ENCODE data around the gene GSTT2B. TPM values are rescaled to one million over a fixed set of nuclear protein-coding genes. Genes with fewer than 3 reads are reported as not detected.
"Not testable (repeated sequence)": the region's sequence is repeated elsewhere in the genome, so short reads cannot be mapped to it uniquely, and the experiment has no call there.

The GSTT2B gene
- polyA plus RNA-seq, 3 donors = 0.25 to 0.72 TPM; not detected in 1

GRCh38 chr22:23909296-23909898, 51.6 kb downstream of the GSTT2B start:
- H2AFZ ChIP-seq (ENCODE audit: insufficient read depth, low read depth, low read length, poor library complexity, severe bottlenecking) = no peak overlapping the region
- no peak overlapping the region for H3K9ac ChIP-seq (ENCODE audit: insufficient read depth, low read length, poor library complexity, severe bottlenecking)
- H3K27ac ChIP-seq (ENCODE audit: low read depth in 1 of 2, low read length in 2 of 2) = no peak overlapping the region
- no peak overlapping the region for H3K27ac Mint-ChIP-seq
- 43% methylated on average over 3 of the region's 6 CpGs for WGBS (ENCODE audit: insufficient coverage)
- no peak overlapping the region for H3K4me2 ChIP-seq (replicated peaks; ENCODE audit: extremely low read depth, low read length, poor library complexity, severe bottlenecking)
- H3K36me3 Mint-ChIP-seq = peaks cover 0 to 15% of the 10 kb centered on the region in 2 donors
- no peaks in the 10 kb centered on the region for H3K36me3 ChIP-seq (replicated peaks in 1 of 2; ENCODE audit: control insufficient read depth in 1 of 2, insufficient read depth in 2 of 2, low read length in 2 of 2)
- peaks cover 0 to 1% (median 0%) of the 10 kb centered on the region in 7 donors for H3K9me3 Mint-ChIP-seq
- H3K9me3 ChIP-seq (replicated peaks in 1 of 2; ENCODE audit: control insufficient read depth in 1 of 2, insufficient read depth in 1 of 2, low read length in 2 of 2) = no peaks in the 10 kb centered on the region
- H3K27me3 ChIP-seq (ENCODE audit: control insufficient read depth in 2 of 2, insufficient read depth in 2 of 2, low read length in 2 of 2) = no peaks in the 10 kb centered on the region
- intact Hi-C loops (cut with micrococcal nuclease) = no loop called here
- peaks cover 0 to 7% (median 1%) of the 10 kb centered on the region in 3 donors for H3K27me3 Mint-ChIP-seq (ENCODE audit: low read depth in 3 of 3)
- no peak overlapping the region for H3K4me3 ChIP-seq (replicated peaks in 1 of 3; ENCODE audit: low read depth in 2 of 3, low read length in 3 of 3)
- peaks cover 10% of the 10 kb centered on the region for H3K4me1 Mint-ChIP-seq
- no peaks in the 10 kb centered on the region for H4K20me1 ChIP-seq (ENCODE audit: insufficient read depth, low read length)
- no peak for TF ChIP-seq CTCF (IDR thresholded peaks at IDR 0.05)
- H3K79me2 ChIP-seq (ENCODE audit: insufficient read depth, low read length) = no peaks in the 10 kb centered on the region
- DNase-seq = no peak
- no peak overlapping the region for H3K4me3 Mint-ChIP-seq
- H3K4me1 ChIP-seq (ENCODE audit: control insufficient read depth in 1 of 2, insufficient read depth in 2 of 2, low read length in 2 of 2) = peaks cover 7 to 14% of the 10 kb centered on the region in 2 donors

GRCh38 chr22:23908587-23909205, 52.3 kb downstream of the GSTT2B start:
- Histone ChIP-seq H3K4me1 (ENCODE audit: control insufficient read depth in 1 of 2, insufficient read depth in 2 of 2, low read length in 2 of 2) (peaks cover 7 to 10% of the 10 kb centered on the region in 2 donors), H3K4me2 (replicated peaks; ENCODE audit: extremely low read depth, low read length, poor library complexity, severe bottlenecking) (no peak overlapping the region), H3K27me3 (ENCODE audit: control insufficient read depth in 2 of 2, insufficient read depth in 2 of 2, low read length in 2 of 2) (no peaks in the 10 kb centered on the region), H3K79me2 (ENCODE audit: insufficient read depth, low read length) (no peaks in the 10 kb centered on the region), H3K4me3 (replicated peaks in 1 of 3; ENCODE audit: low read depth in 2 of 3, low read length in 3 of 3) (no peak overlapping the region), H3K9me3 (replicated peaks in 1 of 2; ENCODE audit: control insufficient read depth in 1 of 2, insufficient read depth in 1 of 2, low read length in 2 of 2) (no peaks in the 10 kb centered on the region), H4K20me1 (ENCODE audit: insufficient read depth, low read length) (no peaks in the 10 kb centered on the region), H3K36me3 (replicated peaks in 1 of 2; ENCODE audit: control insufficient read depth in 1 of 2, insufficient read depth in 2 of 2, low read length in 2 of 2) (no peaks in the 10 kb centered on the region), H2AFZ (ENCODE audit: insufficient read depth, low read depth, low read length, poor library complexity, severe bottlenecking) (no peak overlapping the region), H3K27ac (ENCODE audit: low read depth in 1 of 2, low read length in 2 of 2) (no peak overlapping the region), H3K9ac (ENCODE audit: insufficient read depth, low read length, poor library complexity, severe bottlenecking) (no peak overlapping the region)
- H3K4me1 Mint-ChIP-seq = peaks cover 9% of the 10 kb centered on the region
- H3K36me3 Mint-ChIP-seq = peaks cover 0 to 15% of the 10 kb centered on the region in 2 donors
- no peak for DNase-seq
- 100% methylated on average over 2 of the region's 11 CpGs for WGBS (ENCODE audit: insufficient coverage)
- intact Hi-C loops (cut with micrococcal nuclease) = no loop called here
- peaks cover 0 to 1% (median 0%) of the 10 kb centered on the region in 7 donors for H3K9me3 Mint-ChIP-seq
- no peak overlapping the region for H3K4me3 Mint-ChIP-seq
- H3K27ac Mint-ChIP-seq = no peak overlapping the region
- peaks cover 0 to 7% (median 1%) of the 10 kb centered on the region in 3 donors for H3K27me3 Mint-ChIP-seq (ENCODE audit: low read depth in 3 of 3)
- no peak for TF ChIP-seq CTCF (IDR thresholded peaks at IDR 0.05)

GRCh38 chr22:23907423-23907822, 53.6 kb downstream of the GSTT2B start:
- H3K27me3 Mint-ChIP-seq (ENCODE audit: low read depth in 3 of 3); H3K27me3 ChIP-seq (ENCODE audit: control insufficient read depth in 2 of 2, insufficient read depth in 2 of 2, low read length in 2 of 2); H3K4me1 ChIP-seq (ENCODE audit: control insufficient read depth in 1 of 2, insufficient read depth in 2 of 2, low read length in 2 of 2); H3K4me2 ChIP-seq (replicated peaks; ENCODE audit: extremely low read depth, low read length, poor library complexity, severe bottlenecking); intact Hi-C loops (cut with micrococcal nuclease); DNase-seq; H3K4me3 ChIP-seq (replicated peaks in 1 of 3; ENCODE audit: low read depth in 2 of 3, low read length in 3 of 3); H3K27ac ChIP-seq (ENCODE audit: low read depth in 1 of 2, low read length in 2 of 2); H3K79me2 ChIP-seq (ENCODE audit: insufficient read depth, low read length); H3K36me3 ChIP-seq (replicated peaks in 1 of 2; ENCODE audit: control insufficient read depth in 1 of 2, insufficient read depth in 2 of 2, low read length in 2 of 2); H3K4me1 Mint-ChIP-seq; H3K9me3 ChIP-seq (replicated peaks in 1 of 2; ENCODE audit: control insufficient read depth in 1 of 2, insufficient read depth in 1 of 2, low read length in 2 of 2); H3K4me3 Mint-ChIP-seq; H3K9ac ChIP-seq (ENCODE audit: insufficient read depth, low read length, poor library complexity, severe bottlenecking); H3K27ac Mint-ChIP-seq; H2AFZ ChIP-seq (ENCODE audit: insufficient read depth, low read depth, low read length, poor library complexity, severe bottlenecking); H4K20me1 ChIP-seq (ENCODE audit: insufficient read depth, low read length); H3K9me3 Mint-ChIP-seq: not testable (repeated sequence)
- H3K36me3 Mint-ChIP-seq = peaks cover 0 to 15% of the 10 kb centered on the region in 2 donors
- WGBS (ENCODE audit: insufficient coverage) = 100% methylated on average over 1 of the region's 10 CpGs

Data from CD14-positive monocyte (primary cell).